Transverse colon (tissue), 4 donors: ENCODE results near the gene UBE2G1. TPM values are rescaled to one million over a fixed set of nuclear protein-coding genes. Genes with fewer than 3 reads are reported as not detected.
"Not testable (repeated sequence)": the region's sequence is repeated elsewhere in the genome, so short reads cannot be mapped to it uniquely, and the experiment has no call there.

ENCODE experiments used
- DNase-seq: peaks from one replicate; pipeline ENCODE4 v3.0.0-alpha.2; 2019
- H3K27ac ChIP-seq, 4 donors: fragments of 200-600 bp; sonication (generic); 2 replicates each; pipeline ENCODE4 v1.5.1; 2016 to 2018; ENCODE audit warnings: inconsistent platforms in 4 of 4
- H3K27me3 ChIP-seq: fragments of 200-600 bp; sonication (generic); 2 replicates; pipeline ENCODE4 v1.5.1; 2017; ENCODE audit warnings: inconsistent platforms
- H3K36me3 ChIP-seq, 4 donors: fragments of 200-600 bp; sonication (generic); 2 replicates each; pipeline ENCODE4 v1.5.1; 2017 to 2019; ENCODE audit warnings: inconsistent platforms in 4 of 4
- H3K4me1 ChIP-seq, 4 donors: fragments of 200-600 bp; sonication (generic); 2 replicates each; pipeline ENCODE4 v1.5.1; 2017 to 2020; ENCODE audit warnings: inconsistent platforms in 4 of 4
- H3K4me3 ChIP-seq, 4 donors: fragments of 200-600 bp; sonication (generic); 1 replicate in 1 of 4; 2 replicates in 3 of 4; pipeline versions ENCODE4 v1.5.1 to v1.6.1; 2017 to 2019; ENCODE audit warnings: inconsistent platforms in 4 of 4
- H3K9me3 ChIP-seq, 2 donors: fragments of 200-600 bp; sonication (generic); 2 replicates each; pipeline ENCODE4 v1.5.1; 2017 to 2019; ENCODE audit warnings: inconsistent platforms in 2 of 2
- CTCF ChIP-seq, 5 experiments: fragments of 200-600 bp in 3 of 5; fragments of 450-650 bp in 2 of 5; sonication (generic) in 3 of 5; IDR thresholded peaks; 1 replicate in 2 of 5; 2 replicates in 3 of 5; pipeline ENCODE4 v1.5.1; 2016 to 2017; ENCODE audit warnings: antibody characterized with exemption in 5 of 5, inconsistent platforms in 3 of 5, mild to moderate bottlenecking in 2 of 5, moderate library complexity in 1 of 5
- EP300 ChIP-seq: sonication (generic); formaldehyde crosslinking; IDR thresholded peaks from one replicate; pipeline ENCODE4 v1.6.1; 2017; ENCODE audit warnings: antibody characterized with exemption, low read depth
- POLR2A ChIP-seq: fragments of 450-650 bp; IDR thresholded peaks from one replicate; pipeline ENCODE4 v1.6.1; 2016; ENCODE audit warnings: antibody characterized with exemption, mild to moderate bottlenecking, moderate library complexity
- POLR2AphosphoS5 ChIP-seq, 3 donors: sonication (generic); formaldehyde crosslinking; IDR thresholded peaks; one replicate each; pipeline ENCODE4 v1.6.1; 2016; ENCODE audit warnings: antibody characterized with exemption in 3 of 3
- WGBS, 2 donors: methylation state at CpG; one replicate each; pipeline ENCODE4 v1.1.5; 2018; ENCODE audit warnings: low coverage in 1 of 2; 5-methylcytosine and 5-hydroxymethylcytosine counted together
- in situ Hi-C, 4 donors: fragments of 200-750 bp; cut with MboI; loops; one replicate each; pipeline versions ENCODE4 v1.15.0 to v1.15.1; 2017; ENCODE audit warnings: low sequenced_read_pairs in 3 of 4, low pct_ligation_motif_present in 1 of 4, low pct_unique_long_range_greater_than_20kb in 1 of 4
- intact Hi-C: fragments of 100-400 bp; cut with DNase I; formaldehyde crosslinking; loops from one replicate; pipeline ENCODE4 v1.15.1; 2023; ENCODE audit warnings: low total_unique reads
- total RNA-seq, 4 donors: library from RNA; depleted of rRNA; stranded (reverse); fragments of >200 nt; gene quantifications; one replicate each; pipeline ENCODE4 v1.1.0, GENCODE V29; 2016

UBE2G1 gene
- total RNA-seq, 4 donors from 2014 or later: 41.6 to 104 (median 53.0) TPM

DNA sequence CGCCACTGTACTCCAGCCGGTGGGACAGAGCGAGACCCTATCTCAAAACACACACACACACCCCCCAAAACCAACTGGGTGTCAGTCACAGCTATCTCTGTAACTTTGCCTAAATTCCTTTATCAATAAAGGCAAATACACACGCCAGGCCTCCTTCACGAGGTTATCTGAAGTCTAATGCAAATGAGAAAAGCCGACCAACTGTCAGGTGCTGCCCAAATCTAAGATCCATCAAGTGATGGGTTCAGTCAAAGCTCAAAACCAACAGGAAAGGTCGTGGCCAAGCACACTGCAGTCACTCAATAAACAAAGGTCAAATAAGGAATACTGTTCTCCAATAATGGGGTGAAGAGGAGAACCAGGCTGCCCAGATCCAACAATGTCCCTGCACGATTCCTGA is 103.8 kb downstream of the UBE2G1 start:
- WGBS, 2 donors: 0 to 37% methylated on average over 1 to 7 of the region's 8 CpGs
- Histone ChIP-seq H3K4me3 (peak overlapping the region; percentile 89 to 100 (median 94)), H3K27ac (peak overlapping the region; percentile 89 to 93 (median 92)), H3K4me1 (peaks cover 17 to 32% (median 23%) of the 10 kb centered on the region in 4 donors), H3K36me3 (peaks cover 0 to 6% (median 0%) of the 10 kb centered on the region in 4 donors), H3K27me3 (no peaks in the 10 kb centered on the region), H3K9me3 (peaks cover 0 to 8% of the 10 kb centered on the region in 2 donors)
- no peak for DNase-seq
- in situ Hi-C loops: no loop called here
- intact Hi-C loops: loop anchor here (5.0 kb wide), 1 partner anchor 45 kb away; no protein-coding TSS in a partner anchor
- no peak for TF ChIP-seq POLR2A
- TF ChIP-seq EP300: no peak

DNA sequence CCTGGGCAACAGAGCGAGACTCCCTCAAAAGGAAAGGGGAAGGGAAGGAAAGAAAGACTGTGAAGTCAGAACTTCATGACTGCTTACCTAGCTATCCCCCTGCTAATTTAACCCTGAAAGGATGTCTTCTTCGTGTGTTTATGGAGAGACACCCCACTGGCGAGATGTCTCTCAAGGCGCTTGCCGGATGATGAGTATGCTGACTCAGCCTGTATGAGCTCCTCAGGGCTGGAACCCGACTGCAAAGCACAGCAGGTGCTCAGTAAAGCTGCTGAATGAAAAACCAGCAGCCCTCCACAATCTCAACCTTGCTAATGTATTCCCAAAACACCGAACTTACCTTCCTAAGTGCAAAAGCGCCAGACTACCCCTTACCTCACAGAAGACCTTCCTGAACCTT is 105.0 kb downstream of the UBE2G1 start:
- H3K9me3 ChIP-seq: peaks cover 0 to 8% of the 10 kb centered on the region in 2 donors

GRCh38 chr17:4258867-4259266 is 107.6 kb downstream of the UBE2G1 start:
- intact Hi-C loops (no loop called here), in situ Hi-C loops (no loop called here)
- Histone ChIP-seq H3K27ac (no peak overlapping the region), H3K27me3 (no peaks in the 10 kb centered on the region), H3K36me3 (peaks cover 0 to 6% (median 0%) of the 10 kb centered on the region in 4 donors), H3K4me3 (no peak overlapping the region), H3K9me3 (peaks cover 0 to 8% of the 10 kb centered on the region in 2 donors), H3K4me1 (peaks cover 11 to 24% (median 14%) of the 10 kb centered on the region in 4 donors)
- no peak for DNase-seq
- 99 to 100% methylated on average over 3 of the region's 3 CpGs for WGBS, 2 donors
- no peak for TF ChIP-seq EP300
- no peak for TF ChIP-seq POLR2A
- TF ChIP-seq CTCF (IDR thresholded peaks at IDR 0.05): no peak
- no peak for TF ChIP-seq POLR2AphosphoS5 (IDR thresholded peaks at IDR 0.05)

More for the DNA sequence above, 105.0 kb downstream of the UBE2G1 start:
- Histone ChIP-seq H3K27me3 (no peaks in the 10 kb centered on the region), H3K27ac (no peak overlapping the region), H3K36me3 (peaks cover 0 to 6% (median 0%) of the 10 kb centered on the region in 4 donors), H3K4me3 (no peak overlapping the region), H3K4me1 (peaks cover 17 to 32% (median 23%) of the 10 kb centered on the region in 4 donors)
- 80 to 94% methylated on average over 1 to 8 of the region's 8 CpGs for WGBS, 2 donors
- TF ChIP-seq CTCF (IDR thresholded peaks at IDR 0.05): no peak
- TF ChIP-seq POLR2AphosphoS5 (IDR thresholded peaks at IDR 0.05): no peak
- no peak for TF ChIP-seq EP300
- TF ChIP-seq POLR2A: no peak
- in situ Hi-C loops: no loop called here
- intact Hi-C loops: loop anchor here (5.0 kb wide), 1 partner anchor 44 kb away; no protein-coding TSS in a partner anchor
- no peak for DNase-seq

DNA sequence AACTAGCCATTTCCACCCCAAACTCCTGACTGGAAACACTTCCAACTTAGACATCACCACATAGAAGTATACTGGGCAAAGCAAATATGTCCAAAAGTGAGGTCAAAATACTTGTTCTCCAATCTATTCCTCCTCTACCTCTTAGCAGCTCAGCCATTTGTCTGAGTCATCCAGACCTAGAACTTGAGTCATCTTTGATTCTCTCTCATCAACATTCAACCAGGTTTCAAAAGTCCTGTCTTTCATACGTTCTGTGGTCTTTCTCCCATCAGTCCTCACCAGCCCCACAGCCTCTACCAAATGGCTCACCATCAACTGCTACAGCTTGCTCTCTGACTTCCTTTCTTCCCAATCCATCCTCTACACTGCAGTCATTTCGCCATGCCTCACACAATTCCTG is 109.5 kb downstream of the UBE2G1 start:
- TF ChIP-seq CTCF (IDR thresholded peaks at IDR 0.05) (no peak), POLR2A (no peak), POLR2AphosphoS5 (IDR thresholded peaks at IDR 0.05) (no peak), EP300 (no peak)
- in situ Hi-C loops: no loop called here
- Histone ChIP-seq H3K27ac (no peak overlapping the region), H3K4me1 (peaks cover 1 to 18% (median 3%) of the 10 kb centered on the region in 4 donors), H3K4me3 (no peak overlapping the region), H3K36me3 (peaks cover 0 to 6% (median 0%) of the 10 kb centered on the region in 4 donors), H3K27me3 (no peaks in the 10 kb centered on the region), H3K9me3 (peaks cover 0 to 8% of the 10 kb centered on the region in 2 donors)
- WGBS, 2 donors: 89% methylated on average over 1 to 2 of the region's 2 CpGs
- intact Hi-C loops: no loop called here
- DNase-seq: no peak

DNA sequence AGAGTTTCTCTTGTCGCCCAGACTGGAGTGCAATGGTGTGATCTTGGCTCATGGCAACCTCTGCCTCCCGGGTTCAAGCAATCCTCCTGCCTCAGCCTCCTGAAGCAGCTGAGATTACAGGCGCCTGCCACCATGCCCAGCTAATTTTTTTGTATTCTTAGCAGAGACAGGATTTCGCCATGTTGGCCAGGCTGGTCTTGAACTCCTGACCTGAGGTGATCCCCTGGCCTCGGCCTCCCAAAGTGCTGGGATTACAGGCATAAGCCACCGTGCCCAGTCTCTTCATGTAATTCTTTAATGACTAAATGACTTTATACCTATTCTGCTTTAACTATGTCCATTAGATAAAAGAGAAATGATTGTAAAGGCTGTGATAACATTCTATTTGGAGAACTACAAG is 111.2 kb downstream of the UBE2G1 start:
- intact Hi-C loops, H3K9me3 ChIP-seq, H3K27me3 ChIP-seq, H3K36me3 ChIP-seq, H3K4me3 ChIP-seq, in situ Hi-C loops, DNase-seq, H3K27ac ChIP-seq: not testable (repeated sequence)
- peaks cover 0 to 18% (median 0%) of the 10 kb centered on the region in 4 donors for H3K4me1 ChIP-seq
- WGBS, 2 donors: 83 to 90% methylated on average over 2 to 6 of the region's 6 CpGs
